Right lobe of liver (tissue), 6 donors: ENCODE data around the gene ADGRB3. TPM values are rescaled to one million over a fixed set of nuclear protein-coding genes. Genes with fewer than 3 reads are reported as not detected.

Source experiments
- ATAC-seq, 4 donors: fragments of 200-7000 bp; cut with Tn5 transposase; one replicate each; pipeline ENCODE4 v1.9.1; 2020; ENCODE audit warnings: mild to moderate bottlenecking in 4 of 4, moderate library complexity in 4 of 4
- DNase-seq, 3 donors: peaks; one replicate each; pipeline ENCODE4 v3.0.0-alpha.2; 2020
- H3K27ac ChIP-seq, 3 donors: fragments of 200-600 bp; one replicate each; pipeline ENCODE4 v1.8.0; 2022
- H3K27me3 ChIP-seq, 2 donors: fragments of 200-600 bp; one replicate each; pipeline ENCODE4 v1.8.0; 2022
- H3K36me3 ChIP-seq, 4 donors: fragments of 200-600 bp; sonication (generic) in 1 of 4; one replicate each; pipeline versions ENCODE4 v1.5.1 to v1.8.0; 2017 to 2022; ENCODE audit warnings: control low read depth in 1 of 4
- H3K4me1 ChIP-seq, 4 donors: fragments of 200-600 bp; sonication (generic) in 1 of 4; one replicate each; pipeline versions ENCODE4 v1.5.1 to v1.8.0; 2017 to 2022; ENCODE audit warnings: control low read depth in 1 of 4
- H3K4me3 ChIP-seq, 3 donors: fragments of 200-600 bp; one replicate each; pipeline ENCODE4 v1.8.0; 2022
- H3K9me3 ChIP-seq, 4 donors: fragments of 200-600 bp; sonication (generic) in 1 of 4; one replicate each; pipeline versions ENCODE4 v1.5.1 to v1.8.0; 2017 to 2022; ENCODE audit warnings: control low read depth in 1 of 4
- POLR2A ChIP-seq: fragments of 450-650 bp; IDR thresholded peaks from one replicate; pipeline ENCODE4 v1.6.1; 2017; ENCODE audit warnings: antibody characterized with exemption, mild to moderate bottlenecking
- WGBS: methylation state at CpG from one replicate; pipeline ENCODE4 v1.1.6; 2018; ENCODE audit warnings: low coverage, low lambda C conversion rate; ENCODE audit not compliant: insufficient coverage; ENCODE audit errors: missing lambda C conversion rate; 5-methylcytosine and 5-hydroxymethylcytosine counted together
- intact Hi-C, 2 donors: fragments of 100-400 bp; cut with DNase I; formaldehyde crosslinking; loops; one replicate each; pipeline versions ENCODE4 v1.11.2 to v1.14.1; 2022
- total RNA-seq, 6 experiments: library from RNA; depleted of rRNA in 2 of 6; stranded (reverse); fragments of >200 nt in 2 of 6; fragmentation: NEBNext Ultra II Directional in 3 of 6; extraction: Animal tissue kit (Norgen Biotek cat#: 25700) in 3 of 6; gene quantifications; one replicate each; pipeline versions ENCODE4 v1.1.0 to v1.2.4, GENCODE V29; 2016 to 2023
- TF ChIP-seq, protein P1 (sequence below), 4 donors: fragments of 200-600 bp in 3 of 4; fragments of 450-650 bp in 1 of 4; IDR thresholded peaks; one replicate each; pipeline versions ENCODE4 v1.5.1 to v1.8.0; 2016 to 2022; ENCODE audit warnings: antibody characterized with exemption in 4 of 4, mild to moderate bottlenecking in 2 of 4
- donor health status: DM: no; HTN: yes; CAD: no.
- donor health status: DM: no; HTN: no; CAD: no.
- donor health status: DM: no; HTN: no; CAD: no.
- donor health status: DM: no; HTN: yes; CAD: no.
- donor health status: DM: no; HTN: yes; CAD: no.

The ADGRB3 gene
- total RNA-seq, 6 experiments from 2014 or later, result 0.18 to 0.42 (median 0.24) TPM

DNA sequence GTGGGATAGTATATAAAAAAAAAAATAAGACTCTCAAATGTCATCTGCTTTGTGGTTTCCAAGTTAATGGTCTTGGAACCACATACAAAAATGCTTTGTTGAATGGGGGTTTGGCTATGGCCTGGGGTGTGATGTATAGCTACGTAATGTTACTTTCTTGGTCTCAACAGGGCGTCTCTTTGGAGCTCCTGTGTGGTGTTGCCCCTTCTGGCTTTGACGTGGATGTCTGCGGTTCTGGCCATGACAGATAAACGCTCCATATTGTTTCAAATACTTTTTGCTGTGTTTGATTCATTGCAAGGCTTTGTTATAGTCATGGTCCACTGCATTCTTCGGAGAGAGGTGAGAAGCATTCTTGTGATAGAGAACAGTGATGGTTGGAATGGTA is 704.1 kb downstream of the ADGRB3 start:
- no peak for TF ChIP-seq POLR2A
- TF ChIP-seq, protein P1, sequence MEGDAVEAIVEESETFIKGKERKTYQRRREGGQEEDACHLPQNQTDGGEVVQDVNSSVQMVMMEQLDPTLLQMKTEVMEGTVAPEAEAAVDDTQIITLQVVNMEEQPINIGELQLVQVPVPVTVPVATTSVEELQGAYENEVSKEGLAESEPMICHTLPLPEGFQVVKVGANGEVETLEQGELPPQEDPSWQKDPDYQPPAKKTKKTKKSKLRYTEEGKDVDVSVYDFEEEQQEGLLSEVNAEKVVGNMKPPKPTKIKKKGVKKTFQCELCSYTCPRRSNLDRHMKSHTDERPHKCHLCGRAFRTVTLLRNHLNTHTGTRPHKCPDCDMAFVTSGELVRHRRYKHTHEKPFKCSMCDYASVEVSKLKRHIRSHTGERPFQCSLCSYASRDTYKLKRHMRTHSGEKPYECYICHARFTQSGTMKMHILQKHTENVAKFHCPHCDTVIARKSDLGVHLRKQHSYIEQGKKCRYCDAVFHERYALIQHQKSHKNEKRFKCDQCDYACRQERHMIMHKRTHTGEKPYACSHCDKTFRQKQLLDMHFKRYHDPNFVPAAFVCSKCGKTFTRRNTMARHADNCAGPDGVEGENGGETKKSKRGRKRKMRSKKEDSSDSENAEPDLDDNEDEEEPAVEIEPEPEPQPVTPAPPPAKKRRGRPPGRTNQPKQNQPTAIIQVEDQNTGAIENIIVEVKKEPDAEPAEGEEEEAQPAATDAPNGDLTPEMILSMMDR (IDR thresholded peaks at IDR 0.05), result no peak
- H3K36me3 ChIP-seq, result no peaks in the 10 kb centered on the region
- no peak overlapping the region for H3K27ac ChIP-seq
- no peaks in the 10 kb centered on the region for H3K4me1 ChIP-seq
- no peaks in the 10 kb centered on the region for H3K27me3 ChIP-seq
- H3K4me3 ChIP-seq, result no peak overlapping the region
- ATAC-seq (no peak), DNase-seq (no peak)
- H3K9me3 ChIP-seq, result no peaks in the 10 kb centered on the region
- intact Hi-C loops, result no loop called here
- WGBS, result 53% methylated on average over 6 of the region's 6 CpGs

DNA sequence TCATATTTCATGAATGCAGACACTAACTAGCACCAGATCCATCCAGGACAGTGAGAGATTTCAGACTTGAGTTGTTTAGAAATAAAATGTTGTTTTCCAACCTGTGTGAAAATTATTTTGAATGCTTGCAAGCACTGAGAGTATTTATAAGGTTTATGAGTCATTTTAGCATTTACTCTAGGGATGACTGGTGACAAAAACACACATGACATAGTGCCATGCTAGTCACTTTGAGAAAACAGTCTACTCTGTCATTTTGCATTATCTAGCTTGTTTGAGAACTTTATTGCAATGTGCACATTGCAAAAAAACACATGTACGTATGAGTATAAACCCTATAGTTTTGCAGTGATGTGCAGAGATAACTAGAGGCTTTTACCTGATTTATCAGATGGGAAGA is 705.1 kb downstream of the ADGRB3 start:
- ATAC-seq (no peak), DNase-seq (no peak)
- Histone ChIP-seq H3K4me1 (no peaks in the 10 kb centered on the region), H3K27me3 (no peaks in the 10 kb centered on the region), H3K36me3 (no peaks in the 10 kb centered on the region), H3K27ac (no peak overlapping the region), H3K4me3 (no peak overlapping the region), H3K9me3 (no peaks in the 10 kb centered on the region)
- WGBS, result 46% methylated on average over 1 of the region's 1 CpG
- intact Hi-C loops, result no loop called here
- TF ChIP-seq, protein P1 (IDR thresholded peaks at IDR 0.05), result no peak
- TF ChIP-seq POLR2A, result no peak

DNA sequence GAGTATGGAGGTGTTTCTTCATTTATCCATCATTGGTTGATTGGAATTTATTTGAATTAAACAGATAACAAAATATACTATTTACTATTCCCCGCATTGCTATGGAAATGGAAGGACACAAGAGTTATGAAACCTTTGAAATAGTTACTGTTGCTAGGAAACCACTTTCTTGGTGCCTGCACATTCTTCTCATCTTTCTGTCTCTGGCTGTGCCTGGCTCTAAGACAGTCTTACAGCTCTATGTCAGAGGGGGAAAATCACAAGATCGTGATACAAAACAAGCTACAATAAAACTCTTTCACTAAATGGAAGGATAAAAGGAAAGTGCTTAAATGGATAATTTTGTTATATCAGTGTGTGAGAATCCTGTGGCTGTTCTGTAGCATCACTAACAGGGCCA is 708.8 kb downstream of the ADGRB3 start:
- Histone ChIP-seq H3K4me1 (no peaks in the 10 kb centered on the region), H3K4me3 (no peak overlapping the region), H3K27ac (no peak overlapping the region), H3K27me3 (no peaks in the 10 kb centered on the region), H3K9me3 (no peaks in the 10 kb centered on the region), H3K36me3 (no peaks in the 10 kb centered on the region)
- no peak for DNase-seq
- intact Hi-C loops, result no loop called here
- TF ChIP-seq, protein P1 (IDR thresholded peaks at IDR 0.05), result no peak
- no peak for TF ChIP-seq POLR2A
- no peak for ATAC-seq
- WGBS, result 44% methylated on average over 2 of the region's 2 CpGs

DNA sequence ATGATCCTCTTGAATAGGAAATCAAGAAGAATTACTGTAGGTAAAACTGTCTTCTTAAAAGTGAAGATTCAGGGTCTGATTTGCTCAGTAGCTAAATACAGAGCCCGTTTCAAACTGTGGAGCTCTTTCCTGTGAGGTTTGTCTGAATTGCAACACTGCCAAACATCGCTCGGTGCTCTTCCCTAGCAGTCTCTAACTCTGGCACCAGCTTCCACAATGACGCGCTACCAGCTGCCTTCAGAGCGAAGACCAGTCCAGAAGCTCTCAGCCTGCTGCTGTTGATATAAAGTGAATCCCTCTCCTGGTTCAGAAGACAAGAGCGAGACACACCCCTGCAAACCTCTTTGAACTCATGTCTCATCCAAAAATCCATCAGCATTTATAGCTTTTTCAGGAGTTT is 714.7 kb downstream of the ADGRB3 start:
- ATAC-seq (no peak), DNase-seq (no peak)
- WGBS, result 48% methylated on average over 5 of the region's 7 CpGs
- no peaks in the 10 kb centered on the region for H3K27me3 ChIP-seq
- no peaks in the 10 kb centered on the region for H3K36me3 ChIP-seq
- H3K9me3 ChIP-seq, result no peaks in the 10 kb centered on the region
- H3K4me3 ChIP-seq, result no peak overlapping the region
- H3K27ac ChIP-seq, result no peak overlapping the region
- intact Hi-C loops, result no loop called here
- TF ChIP-seq POLR2A, result no peak
- TF ChIP-seq, protein P1 (IDR thresholded peaks at IDR 0.05), result no peak
- H3K4me1 ChIP-seq, result no peaks in the 10 kb centered on the region

DNA sequence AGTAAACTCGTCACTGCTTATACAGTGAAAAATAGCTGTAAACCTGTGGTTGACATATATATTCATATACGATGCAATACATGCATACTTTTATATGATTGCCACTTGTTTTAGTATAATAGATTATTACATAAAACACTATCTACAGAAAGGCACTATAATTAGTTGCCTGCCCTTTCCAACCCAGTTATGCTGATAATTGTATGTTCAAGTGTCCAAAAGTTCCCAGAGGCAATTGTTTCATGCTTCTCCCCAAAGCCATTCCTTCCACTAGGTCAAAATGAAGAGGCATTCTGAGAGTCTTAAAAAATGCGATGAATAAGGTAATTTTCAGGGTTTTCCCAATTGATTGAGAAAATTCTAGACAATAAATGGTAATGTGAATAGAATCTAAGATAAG is 727.1 kb downstream of the ADGRB3 start:
- no peak for DNase-seq
- Histone ChIP-seq H3K36me3 (no peaks in the 10 kb centered on the region), H3K27me3 (no peaks in the 10 kb centered on the region), H3K4me1 (no peaks in the 10 kb centered on the region), H3K9me3 (no peaks in the 10 kb centered on the region), H3K4me3 (no peak overlapping the region), H3K27ac (no peak overlapping the region)
- no peak for ATAC-seq
- no peak for TF ChIP-seq POLR2A
- TF ChIP-seq, protein P1 (IDR thresholded peaks at IDR 0.05), result no peak
- intact Hi-C loops, result no loop called here
- 41% methylated on average over 3 of the region's 3 CpGs for WGBS
